Activated naive CD4-positive, alpha-beta T cell (primary cell): Measurements from ENCODE around the gene FNDC4.
"Not testable (repeated sequence)": the region's sequence is repeated elsewhere in the genome, so short reads cannot be mapped to it uniquely, and the experiment has no call there.

Experiments used
- DNase-seq, 4 experiments: peaks; one replicate each; lab custom pipeline; 2025; lab: John Stamatoyannopoulos, UW

FNDC4 gene

GRCh38 chr2:27494944-27495554 lies at the start of gene FNDC4:
TSS of gene FNDC4 (minus strand) at chr2:27495200. CDS start at chr2:27494679, 521 bp downstream.
- DNase-seq: no peak

GRCh38 chr2:27544143-27544821 lies 49.3 kb upstream of the FNDC4 start:
- no peak for DNase-seq

- not testable (repeated sequence) for DNase-seq
Observed at GRCh38 chr2:27539649-27540048, 44.6 kb upstream of the FNDC4 start.

- not testable (repeated sequence) for DNase-seq
Observed at GRCh38 chr2:27538839-27539450, 43.9 kb upstream of the FNDC4 start.

- DNase-seq: no peak
Observed at GRCh38 chr2:27537287-27537686, 42.3 kb upstream of the FNDC4 start.

GRCh38 chr2:27531983-27532382 lies 37.0 kb upstream of the FNDC4 start:
- DNase-seq: no peak

GRCh38 chr2:27527182-27527581 lies 32.2 kb upstream of the FNDC4 start:
- no peak for DNase-seq

- DNase-seq: no peak
Observed at GRCh38 chr2:27522400-27522945, 27.5 kb upstream of the FNDC4 start.

- DNase-seq: no peak
Observed at GRCh38 chr2:27520316-27520715, 25.3 kb upstream of the FNDC4 start.

GRCh38 chr2:27518782-27519113 lies 23.7 kb upstream of the FNDC4 start:
- no peak for DNase-seq

- no peak for DNase-seq
Observed at GRCh38 chr2:27518113-27518781, 23.2 kb upstream of the FNDC4 start.

GRCh38 chr2:27509326-27509725 lies 14.3 kb upstream of the FNDC4 start:
- no peak for DNase-seq

- DNase-seq: no peak
Observed at GRCh38 chr2:27507293-27507692, 12.3 kb upstream of the FNDC4 start.

GRCh38 chr2:27506587-27506986 lies 11.6 kb upstream of the FNDC4 start:
- no peak for DNase-seq

- DNase-seq: no peak
Observed at GRCh38 chr2:27502142-27502541, 7.1 kb upstream of the FNDC4 start.

GRCh38 chr2:27501042-27501441 lies 6.0 kb upstream of the FNDC4 start:
- DNase-seq: no peak

- DNase-seq: no peak
Observed at GRCh38 chr2:27498975-27499374, 4.0 kb upstream of the FNDC4 start.

- no peak for DNase-seq
Observed at GRCh38 chr2:27497288-27497627, 2.3 kb upstream of the FNDC4 start.

GRCh38 chr2:27496357-27497287 lies 1.6 kb upstream of the FNDC4 start, which contains the start of gene GCKR:
TSS of gene GCKR (plus strand) at chr2:27496839. CDS start at chr2:27496905, 66 bp downstream.
- DNase-seq: no peak

- no peak for DNase-seq
Observed at GRCh38 chr2:27495840-27496356, 898 bp upstream of the FNDC4 start.

GRCh38 chr2:27494284-27494943 lies 586 bp downstream of the FNDC4 start:
- no peak for DNase-seq
